GM19452 (cell line): Measurements from ENCODE around the gene GET3.
A peak's percentile ranks its signal among the peaks of the same experiment; 100 is the strongest.
"Not testable (repeated sequence)": the region's sequence is repeated elsewhere in the genome, so short reads cannot be mapped to it uniquely, and the experiment has no call there.

Source experiments
- ATAC-seq: cut with Tn5 transposase; IDR thresholded peaks from one replicate; pipeline ENCODE4 v1.9.1; 2021; ENCODE audit not compliant: unreplicated experiment

The GET3 gene

DNA sequence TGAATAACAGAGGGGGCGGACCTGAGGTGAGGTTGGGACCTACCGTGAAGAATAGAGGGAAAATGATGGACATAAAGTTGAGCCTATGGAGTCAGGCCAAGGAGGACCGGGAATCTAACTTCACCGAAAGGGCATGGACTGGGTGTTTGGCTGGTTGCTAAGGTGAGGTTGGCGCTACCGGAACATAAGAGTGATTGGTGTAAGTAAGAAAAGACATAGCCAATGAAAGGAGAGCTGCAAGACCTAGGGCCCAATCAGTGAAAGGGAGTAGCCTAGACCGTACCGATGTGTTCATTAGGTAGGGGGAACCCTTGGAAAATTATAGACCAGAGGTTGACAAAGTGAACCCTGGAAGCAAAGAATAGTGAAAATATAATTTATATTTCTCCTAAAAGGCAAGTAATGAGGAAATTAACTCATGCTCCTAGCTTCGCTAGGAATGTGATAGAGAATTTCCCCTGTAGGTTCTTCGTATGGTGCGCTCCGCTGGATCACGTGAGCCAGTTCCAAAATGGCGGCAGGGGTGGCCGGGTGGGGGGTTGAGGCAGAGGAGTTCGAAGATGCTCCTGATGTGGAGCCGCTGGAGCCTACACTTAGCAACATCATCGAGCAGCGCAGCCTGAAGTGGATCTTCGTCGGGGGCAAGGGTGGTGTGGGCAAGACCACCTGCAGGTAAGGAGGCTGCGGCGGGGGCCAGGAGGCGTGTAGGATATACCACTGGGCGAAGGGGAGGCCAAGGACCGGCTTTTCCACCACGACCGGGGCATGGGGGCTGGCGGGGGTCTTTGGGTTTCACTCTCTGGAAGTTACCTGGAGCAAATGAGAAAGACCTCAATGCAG, at the start of gene GET3:
Gene GET3 (plus strand): TSS at position 503 of the 840 bp plus-strand sequence. CDS start 9 bp downstream, at position 512.
- ATAC-seq = peak; percentile 64

DNA sequence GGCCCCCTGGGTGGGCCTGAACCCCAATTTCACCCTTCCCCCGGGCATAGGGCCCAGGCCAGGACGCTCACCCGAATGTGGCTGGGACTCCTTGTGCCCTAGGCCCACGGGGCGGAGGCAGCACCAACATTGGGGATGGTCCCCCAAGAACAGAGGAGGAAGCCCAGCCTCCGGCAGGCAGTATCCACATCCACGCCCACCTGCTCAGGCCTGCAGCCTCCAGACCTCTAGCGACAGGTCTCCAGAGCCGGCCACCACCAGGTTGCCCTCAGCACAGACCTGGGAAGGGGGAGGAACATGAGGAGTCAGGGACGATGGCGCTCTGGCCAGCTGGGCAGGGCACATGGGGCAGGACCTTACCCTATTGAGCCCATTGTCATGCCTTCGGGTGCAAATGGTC, 48.3 kb upstream of the GET3 start:
- ATAC-seq = no peak

DNA sequence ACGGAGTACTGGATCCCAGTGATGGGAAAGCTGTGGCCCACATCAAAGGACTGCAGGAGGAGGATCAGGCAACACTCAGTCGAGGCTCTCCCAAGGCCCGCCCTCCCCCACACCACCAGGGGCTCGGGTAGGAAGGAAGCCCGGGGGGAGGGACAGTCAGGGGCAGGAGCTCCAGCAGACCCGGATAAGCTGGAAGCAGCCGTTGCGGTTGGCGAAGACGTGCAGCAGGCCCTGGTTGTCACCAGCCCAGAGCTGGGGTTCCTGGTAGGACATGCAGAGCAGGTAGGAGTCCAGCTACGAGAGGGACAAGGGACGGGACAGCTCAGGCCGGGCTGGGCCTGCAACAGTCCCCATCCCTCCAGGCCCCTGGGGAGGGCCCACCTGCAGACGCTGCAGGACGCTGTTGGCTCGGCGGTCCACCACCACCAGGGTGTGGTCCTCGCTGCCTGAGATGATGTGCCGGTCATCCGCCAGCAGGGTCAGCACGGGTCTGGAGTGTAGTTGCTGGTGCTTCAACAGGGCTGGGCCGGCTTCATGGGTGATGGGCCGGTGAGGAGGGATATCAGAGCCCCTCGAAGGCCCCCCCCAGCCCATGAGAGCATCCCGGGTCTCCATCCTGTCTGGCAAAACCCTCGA, 47.6 kb upstream of the GET3 start:
- no peak for ATAC-seq

DNA sequence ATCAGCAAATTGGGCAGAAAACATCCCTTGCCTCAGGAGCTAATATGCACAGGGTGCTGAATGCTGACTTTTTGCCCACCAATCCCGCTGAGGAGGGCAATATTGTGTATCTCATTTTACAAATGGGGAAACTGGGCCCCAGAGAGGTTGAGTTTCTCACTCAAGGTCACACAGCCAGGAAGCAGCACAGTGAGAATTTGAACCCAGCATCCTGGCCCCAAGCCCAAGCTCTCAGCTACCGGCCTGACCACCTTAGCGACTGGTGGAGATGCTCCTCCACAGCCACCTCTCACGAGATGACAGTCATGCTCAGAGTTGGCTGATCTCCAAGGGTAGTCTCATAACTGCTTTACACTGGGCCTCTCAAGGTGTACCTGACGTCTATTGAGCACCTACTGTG, 44.3 kb upstream of the GET3 start:
- no peak for ATAC-seq

DNA sequence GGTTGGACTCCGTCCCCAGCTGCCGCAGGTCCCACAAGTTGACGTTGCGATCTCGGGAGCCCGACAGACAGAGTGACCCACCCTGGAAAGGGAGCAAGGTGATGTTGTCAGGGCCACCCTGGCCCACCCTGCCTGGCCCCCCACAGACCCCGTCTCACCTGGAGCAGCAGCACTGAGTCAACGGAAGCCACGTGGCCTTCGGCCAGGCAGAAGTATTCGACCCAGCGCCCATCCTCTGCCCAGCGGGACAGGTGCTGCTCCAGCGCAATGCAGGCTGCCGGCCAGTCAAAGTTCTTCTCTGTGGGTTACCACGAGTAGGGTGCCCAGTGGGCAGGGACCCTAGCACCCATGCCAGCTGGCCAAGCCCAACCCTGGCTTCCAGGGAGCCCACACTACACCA, 42.7 kb upstream of the GET3 start:
- ATAC-seq = no peak

DNA sequence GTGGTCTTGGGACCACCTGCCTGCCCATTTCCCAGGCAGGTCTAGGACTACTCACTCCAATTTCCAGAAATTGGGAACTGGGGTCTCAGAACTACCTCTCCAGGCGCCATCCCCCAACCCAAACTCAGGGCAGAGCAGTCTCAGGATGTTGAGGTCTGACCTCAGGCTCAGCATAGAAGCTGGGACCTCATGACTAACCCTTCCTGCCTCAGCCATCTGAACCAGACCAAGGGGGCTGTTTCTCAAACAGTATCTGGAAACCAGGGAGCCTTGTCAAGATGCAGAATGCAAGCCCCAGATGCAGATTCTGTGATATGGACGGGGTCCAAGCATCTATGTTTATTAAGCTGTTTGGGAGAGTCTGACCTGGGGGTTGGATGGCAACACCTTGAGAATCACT, 42.2 kb upstream of the GET3 start:
- ATAC-seq = no peak

DNA sequence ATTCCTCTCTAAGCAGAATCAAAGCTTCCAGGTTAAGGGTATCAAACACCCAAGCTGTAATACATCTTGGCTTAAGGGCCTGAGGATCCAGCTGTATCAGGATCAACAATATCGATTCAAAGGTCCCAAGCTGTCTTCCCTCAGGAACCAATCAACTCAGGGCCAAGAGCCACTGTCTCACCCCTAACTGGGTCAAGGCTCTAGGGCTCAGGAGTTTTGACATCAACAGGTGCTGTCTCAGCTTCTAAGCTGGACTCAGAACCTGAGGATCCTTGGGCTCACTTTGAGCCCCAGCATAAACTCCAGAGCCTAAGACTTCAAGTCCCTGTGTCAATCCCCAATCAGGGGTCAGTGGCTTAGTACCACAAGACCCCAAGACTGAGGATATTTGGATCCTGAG, 41.8 kb upstream of the GET3 start:
- ATAC-seq = no peak

DNA sequence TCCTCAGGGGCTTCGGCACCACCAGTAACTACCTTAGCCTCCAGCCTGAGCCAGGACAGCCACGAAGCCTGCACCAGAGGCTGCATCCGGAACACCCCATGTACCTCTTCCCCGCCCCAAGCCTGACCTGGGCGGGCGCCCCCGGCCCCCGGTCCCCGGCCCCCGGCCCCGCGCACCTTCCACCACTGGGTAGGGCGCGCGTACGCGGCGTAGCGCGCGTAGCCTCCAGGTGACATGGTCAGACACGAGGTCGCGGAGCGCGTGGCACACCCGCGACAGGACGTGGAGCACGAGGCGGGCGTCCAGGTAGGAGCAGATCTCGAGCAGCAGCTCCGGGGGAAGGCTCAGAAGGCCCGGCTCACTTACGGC, 41.3 kb upstream of the GET3 start:
- ATAC-seq = peak; percentile 9

DNA sequence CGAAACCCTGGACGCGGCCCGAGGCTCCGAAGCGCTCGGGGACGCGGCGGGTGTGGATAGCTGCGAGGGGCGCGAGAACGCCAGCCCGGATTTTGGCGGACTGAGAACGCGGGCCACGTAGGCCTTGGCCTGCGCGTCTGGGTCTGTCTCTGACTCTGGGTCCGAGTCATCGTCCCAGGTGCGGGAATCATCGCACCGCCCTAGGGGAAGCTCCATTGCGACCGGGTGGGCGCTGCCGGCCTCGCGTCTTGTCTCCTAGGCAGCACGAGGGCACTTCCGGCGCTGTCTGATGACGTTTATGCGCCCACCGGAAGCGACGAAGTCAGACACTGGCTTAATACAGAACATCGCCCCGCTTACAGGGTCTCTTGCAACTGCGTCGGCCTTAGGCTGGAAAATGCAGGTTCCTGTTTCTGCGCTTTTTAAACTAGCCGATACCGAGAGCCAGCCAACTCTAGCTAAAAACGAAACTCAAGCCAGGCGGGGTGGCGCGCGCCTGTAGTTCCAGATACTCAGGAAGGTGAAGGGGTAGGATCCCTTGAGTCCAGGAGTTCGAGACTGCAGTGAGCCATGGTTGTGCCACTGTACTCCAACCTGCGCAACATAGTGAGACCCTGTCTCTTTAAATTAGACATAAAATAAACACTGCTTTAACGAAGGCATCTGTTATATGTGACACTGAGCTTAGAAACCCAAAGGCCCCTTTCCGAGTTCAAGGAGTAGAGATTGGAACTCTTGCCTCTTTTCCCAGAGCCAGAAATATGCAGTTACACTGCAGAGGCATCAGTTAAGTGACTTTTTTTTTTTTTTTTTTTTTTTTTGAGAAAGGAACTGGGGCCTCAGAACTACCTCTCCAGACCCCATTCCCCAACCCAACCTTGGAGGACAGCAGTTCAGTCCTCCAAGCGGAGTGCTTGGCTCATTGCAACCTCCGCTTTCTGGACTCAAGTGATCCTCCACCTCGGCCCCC, 40.6 kb upstream of the GET3 start, which contains the start of gene FBXW9:
Gene FBXW9 (minus strand): TSS at position 266 of the 970 bp plus-strand sequence. CDS start 50 bp downstream, at position 216.
- ATAC-seq = peak; percentile 79

DNA sequence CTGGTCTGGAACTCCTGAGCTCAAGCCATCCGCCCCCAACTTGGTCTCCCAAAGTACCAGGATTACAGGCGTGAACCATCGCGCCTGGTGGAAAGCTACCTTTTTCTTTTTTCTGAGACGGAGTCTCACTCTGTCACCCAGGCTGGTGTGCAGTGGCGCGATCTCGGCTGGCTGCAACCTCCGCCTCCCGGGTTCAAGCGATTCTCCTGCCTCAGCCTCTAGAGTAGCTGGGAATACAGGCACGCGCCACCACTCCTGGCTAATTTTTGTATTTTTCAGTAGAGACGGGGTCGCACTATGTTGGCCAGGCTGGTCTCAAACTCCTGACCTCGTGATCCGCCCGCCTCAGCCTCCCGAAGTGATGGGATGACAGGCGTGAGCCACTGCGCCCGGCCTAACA, 39.9 kb upstream of the GET3 start:
- ATAC-seq = not testable (repeated sequence)

DNA sequence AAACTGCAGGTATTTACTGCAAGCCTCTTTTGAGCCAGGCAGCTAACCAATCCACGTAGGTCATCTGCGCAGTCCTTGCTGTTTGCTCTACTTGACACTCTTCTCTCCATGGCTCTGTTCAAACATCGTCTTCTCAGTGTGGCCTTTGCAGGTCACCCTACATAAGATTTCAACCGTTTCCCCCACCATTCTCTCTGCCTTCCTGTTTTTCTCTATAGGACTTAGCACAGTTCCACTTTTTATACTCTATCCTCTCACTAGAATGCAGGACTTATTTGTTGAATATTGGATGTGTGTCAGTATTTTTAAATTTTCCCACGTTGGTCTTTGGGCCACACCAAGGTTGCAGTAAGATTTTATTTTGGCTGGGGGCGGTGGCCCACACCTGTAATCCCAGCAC, 39.2 kb upstream of the GET3 start:
- no peak for ATAC-seq

DNA sequence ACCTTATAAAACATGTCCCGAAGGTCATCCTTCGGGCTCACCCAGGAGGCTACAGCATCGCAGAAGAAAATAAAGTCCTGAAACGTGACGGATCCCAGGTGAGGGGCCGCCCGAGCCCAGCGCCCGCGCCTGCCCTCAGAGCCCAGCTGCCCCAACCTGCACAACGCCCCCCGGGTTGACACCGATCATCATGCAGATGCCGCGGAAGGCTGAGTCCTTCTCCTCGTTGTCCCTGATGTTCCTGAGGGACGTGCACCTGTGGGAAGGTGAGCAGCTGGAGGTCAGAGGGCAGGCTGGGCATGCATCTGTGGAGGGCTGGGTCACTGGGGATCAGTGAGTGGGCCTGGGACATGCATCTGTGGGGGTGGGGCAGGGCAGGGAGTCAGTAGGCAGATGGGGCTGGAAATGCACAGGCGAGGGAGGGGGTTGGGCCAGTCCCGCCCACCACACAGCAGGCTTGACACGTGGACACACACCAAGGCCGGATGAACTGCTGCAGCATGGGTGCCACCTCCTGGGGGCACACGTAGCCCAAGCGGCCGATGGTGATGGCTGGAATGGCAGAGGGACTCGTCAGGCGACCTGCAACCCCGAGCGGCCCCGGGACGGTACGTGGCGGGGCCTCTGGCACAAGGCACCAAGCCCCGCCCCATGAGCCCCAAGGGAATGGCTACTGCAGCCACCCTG, 35.6 kb upstream of the GET3 start:
- no peak for ATAC-seq

DNA sequence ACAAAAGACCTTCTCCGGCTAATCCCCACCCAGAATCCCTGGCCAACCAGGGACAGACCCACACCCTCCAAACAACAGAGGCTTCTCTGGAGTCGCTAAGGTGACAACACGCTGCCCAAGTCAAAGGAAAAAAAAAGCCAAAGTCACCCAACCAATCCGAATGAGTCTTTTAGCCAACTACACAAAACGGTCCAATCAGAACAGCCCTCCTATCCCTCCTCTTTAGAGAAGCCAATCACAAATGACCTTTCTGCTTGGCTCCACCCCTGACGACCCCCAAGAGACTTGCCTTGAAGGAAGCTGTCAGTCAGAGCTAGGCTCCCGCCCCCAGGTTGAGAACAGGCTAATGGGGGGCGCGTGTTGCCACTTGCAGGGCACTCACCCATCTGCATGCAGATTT, 34.3 kb upstream of the GET3 start:
- no peak for ATAC-seq

DNA sequence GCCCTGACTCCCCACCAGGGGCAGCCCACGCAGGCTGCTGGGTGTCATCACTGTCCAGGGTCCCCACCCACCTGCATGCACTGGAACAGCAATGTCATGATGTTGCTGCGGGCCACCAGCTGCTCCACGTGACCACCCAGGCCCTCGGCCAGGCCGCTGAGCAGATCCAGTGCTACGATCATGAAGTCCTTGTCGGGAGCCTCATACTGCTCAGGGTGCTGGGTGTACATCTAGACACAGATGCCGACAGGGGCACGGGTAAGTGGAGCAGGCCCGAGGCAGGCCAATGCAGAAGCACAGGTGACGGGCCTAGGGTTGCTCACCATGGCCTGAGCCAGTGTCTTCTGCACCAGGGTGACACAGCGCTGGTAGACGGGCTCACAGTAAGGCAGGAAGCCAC, 32.1 kb upstream of the GET3 start:
- ATAC-seq = no peak

DNA sequence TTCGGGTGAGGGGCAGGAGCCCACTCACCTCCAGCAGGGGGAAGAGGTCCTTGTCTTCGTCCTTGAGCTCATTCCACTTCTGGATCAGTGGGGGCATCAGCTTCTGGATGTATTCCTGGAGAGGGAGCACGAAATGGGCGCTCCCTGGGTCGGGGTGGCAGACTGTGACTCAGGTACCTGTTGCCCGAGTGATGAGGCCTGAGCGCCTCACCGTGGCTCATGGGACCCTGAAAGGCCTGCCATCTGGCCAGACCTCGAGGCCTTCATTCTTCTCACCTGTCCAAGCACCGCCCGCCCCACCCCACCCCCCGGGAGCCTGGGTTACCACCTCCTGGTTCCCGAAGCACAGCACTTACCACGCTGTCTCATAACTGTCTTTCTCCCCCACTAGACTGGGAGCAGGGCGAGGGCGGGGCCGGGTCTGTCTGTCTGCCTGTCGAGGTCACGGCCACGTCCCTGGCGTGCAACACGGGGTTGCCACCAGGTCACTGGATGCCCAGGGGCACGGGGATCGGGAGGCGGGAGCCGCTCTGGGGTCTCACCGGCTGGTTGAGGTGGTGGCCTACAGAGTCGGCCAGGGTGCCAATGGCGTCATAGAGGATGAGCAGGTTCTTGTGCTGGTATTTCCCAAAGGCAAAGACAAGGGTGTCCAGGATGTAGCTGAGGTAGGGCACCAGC, 31.5 kb upstream of the GET3 start:
- no peak for ATAC-seq

DNA sequence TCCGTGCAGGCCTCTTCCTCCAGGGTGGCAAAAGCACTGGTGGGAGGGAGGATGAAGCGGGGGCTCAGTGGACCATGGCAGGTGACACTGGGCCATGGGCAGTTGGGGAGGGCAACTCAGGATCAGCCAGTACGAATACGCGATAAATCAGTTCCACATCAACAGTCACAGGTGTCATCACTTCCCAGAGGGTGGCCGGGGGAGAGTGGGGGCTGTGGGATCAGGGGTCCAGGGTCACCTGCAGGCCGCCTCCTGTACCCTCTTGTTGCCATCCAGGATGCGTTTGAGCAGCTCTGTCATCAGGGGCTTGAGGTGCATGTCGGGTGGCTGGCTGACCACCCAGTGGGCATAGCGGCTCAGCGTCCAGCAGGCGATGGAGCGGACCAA, 31.0 kb upstream of the GET3 start:
- ATAC-seq = no peak

DNA sequence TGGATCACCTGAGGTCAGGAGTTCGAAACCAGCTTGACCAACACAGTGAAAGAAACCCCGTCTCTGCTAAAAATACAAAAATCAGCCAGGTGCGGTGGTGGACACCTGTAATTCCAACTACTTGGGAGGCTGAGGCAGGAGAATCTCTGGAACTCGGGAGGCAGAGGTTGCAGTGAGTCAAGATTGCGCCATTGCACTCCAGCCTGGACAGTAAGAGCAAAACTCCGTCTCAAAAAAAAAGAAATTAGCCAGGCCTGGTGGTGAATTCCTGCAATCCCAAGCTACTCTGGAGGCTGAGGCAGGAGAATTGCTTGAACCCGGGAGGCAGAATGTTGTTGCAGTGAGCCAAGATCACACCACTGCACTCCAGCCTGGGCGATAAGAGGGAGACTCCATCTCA, 28.7 kb upstream of the GET3 start:
- ATAC-seq = no peak

DNA sequence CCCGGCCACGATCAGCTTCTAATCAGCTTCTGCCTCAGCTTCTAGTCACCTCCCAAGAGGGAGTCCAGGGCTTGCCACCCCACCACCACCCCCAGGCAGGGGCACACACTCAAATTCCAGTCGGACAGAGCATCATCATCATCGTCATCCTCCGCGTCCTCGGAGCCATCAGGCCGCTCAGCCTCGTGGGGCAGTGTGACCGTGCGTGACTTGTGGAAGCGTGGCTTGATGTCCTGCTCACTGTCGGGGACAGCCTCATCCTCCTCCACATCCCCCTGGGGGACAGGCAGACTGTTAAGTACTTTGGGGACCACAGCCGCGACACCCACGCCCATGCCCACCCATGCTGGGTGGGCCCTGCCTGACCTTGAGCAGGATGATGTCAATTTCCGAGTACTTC, 26.1 kb upstream of the GET3 start:
- ATAC-seq = no peak

DNA sequence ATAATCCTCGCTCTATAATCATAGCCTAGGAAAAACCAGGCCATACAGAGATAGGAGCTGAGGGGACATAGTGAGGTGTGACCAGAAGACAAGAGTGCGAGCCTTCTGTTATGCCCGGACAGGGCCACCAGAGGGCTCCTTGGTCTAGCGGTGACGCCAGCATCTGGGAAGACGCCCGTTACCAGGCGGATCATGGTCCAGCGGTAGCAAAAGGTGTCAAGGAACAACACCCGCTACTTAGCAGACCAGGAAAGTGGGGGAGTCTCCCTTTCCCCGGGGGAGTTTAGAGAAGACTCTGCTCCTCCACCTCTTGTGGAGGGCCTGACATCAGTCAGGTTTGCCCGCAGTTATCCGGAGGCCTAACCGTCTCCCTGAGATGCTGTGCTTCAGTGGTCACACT, 25.2 kb upstream of the GET3 start:
- not testable (repeated sequence) for ATAC-seq

DNA sequence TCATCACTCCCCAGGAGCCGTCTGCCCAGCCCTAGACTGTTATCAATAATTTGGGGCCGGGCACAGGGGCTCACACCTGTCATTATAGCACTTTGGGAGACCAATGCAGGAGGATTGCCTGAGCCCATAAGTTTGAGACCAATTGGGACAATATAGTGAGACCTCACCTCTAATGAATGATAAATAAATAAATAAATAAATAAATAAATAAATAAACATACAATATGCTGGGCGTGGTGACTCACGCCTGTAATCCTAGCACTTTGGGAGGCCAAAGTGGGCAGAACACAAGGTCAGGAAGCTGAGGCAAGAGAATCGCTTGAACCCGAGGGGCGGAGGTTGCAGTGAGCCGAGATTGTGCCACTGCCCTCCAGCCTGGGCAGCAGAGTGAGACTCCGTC, 24.0 kb upstream of the GET3 start:
- ATAC-seq = not testable (repeated sequence)
